ENCODE results near the gene EVI5.

DNA sequence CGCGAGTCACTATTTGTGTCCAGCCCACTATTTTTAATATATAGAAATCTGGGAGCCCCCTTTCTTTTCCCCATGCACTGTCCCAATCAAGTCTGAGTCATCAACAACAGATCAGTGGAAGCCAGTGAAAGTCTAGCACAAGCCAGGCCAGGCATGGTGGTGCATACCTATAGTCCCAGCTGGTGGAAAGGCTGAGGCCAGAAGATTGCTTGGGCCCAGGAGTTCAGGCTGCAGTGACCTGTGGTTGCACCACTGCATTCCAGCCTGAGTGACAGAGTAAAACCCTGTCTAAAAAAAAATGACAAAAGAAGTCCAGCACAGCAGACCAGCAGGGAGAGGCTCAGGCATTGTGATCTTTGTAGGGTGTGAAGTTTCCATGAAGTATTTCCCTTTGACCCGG is 38.0 kb upstream of the EVI5 start:
- TF ChIP-seq POLR2AphosphoS5 (IDR thresholded peaks at IDR 0.05) = no peak
- TF ChIP-seq, protein P1, sequence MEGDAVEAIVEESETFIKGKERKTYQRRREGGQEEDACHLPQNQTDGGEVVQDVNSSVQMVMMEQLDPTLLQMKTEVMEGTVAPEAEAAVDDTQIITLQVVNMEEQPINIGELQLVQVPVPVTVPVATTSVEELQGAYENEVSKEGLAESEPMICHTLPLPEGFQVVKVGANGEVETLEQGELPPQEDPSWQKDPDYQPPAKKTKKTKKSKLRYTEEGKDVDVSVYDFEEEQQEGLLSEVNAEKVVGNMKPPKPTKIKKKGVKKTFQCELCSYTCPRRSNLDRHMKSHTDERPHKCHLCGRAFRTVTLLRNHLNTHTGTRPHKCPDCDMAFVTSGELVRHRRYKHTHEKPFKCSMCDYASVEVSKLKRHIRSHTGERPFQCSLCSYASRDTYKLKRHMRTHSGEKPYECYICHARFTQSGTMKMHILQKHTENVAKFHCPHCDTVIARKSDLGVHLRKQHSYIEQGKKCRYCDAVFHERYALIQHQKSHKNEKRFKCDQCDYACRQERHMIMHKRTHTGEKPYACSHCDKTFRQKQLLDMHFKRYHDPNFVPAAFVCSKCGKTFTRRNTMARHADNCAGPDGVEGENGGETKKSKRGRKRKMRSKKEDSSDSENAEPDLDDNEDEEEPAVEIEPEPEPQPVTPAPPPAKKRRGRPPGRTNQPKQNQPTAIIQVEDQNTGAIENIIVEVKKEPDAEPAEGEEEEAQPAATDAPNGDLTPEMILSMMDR (IDR thresholded peaks at IDR 0.05) = no peak
